ENCODE data around the gene TEKT2. TPM values are rescaled to one million over a fixed set of nuclear protein-coding genes. Genes with fewer than 3 reads are reported as not detected.

TEKT2 gene
- total RNA-seq, 4 donors from 2014 or later, result 0.38 TPM; not detected in 3

DNA sequence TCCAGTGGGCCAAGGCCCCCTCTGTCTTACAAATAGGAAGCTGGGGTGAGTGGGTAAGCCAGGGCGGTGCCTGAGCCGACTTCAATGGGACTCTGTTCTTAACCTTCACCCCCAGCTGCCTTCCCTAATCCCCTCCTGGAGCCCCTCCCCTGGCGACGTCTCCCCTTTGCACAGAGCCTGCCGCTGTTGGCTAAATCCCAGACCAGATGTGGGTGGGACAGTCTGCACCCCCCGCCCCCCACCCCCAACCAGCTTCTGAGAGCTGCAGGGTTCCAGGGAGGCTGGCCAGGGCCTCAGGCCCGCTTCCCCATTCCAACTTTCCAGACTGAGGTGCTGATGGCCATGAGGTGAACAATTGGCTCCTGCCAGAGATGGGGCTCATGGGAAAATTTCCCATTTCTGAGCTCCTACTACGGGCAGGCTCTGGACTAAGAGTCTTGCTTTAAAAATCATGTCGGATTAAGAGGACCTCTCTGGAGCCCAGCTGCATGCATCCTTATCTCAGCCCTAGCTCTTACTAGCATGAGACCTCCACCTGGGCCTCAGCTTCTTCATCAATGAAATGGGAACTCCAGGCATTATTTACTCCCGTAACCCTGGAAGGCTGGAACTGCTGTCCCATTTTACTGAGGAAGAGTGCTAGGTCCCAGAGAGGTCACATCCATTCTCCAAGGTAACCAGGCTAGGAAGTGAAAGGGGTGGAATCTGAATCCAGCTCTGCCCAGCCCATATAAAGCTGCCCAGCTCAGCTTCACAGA, 34.7 kb downstream of the TEKT2 start:
- H3K4me3 ChIP-seq (ENCODE audit: low read depth, poor library complexity, severe bottlenecking), result no peak overlapping the region
- WGBS, 2 donors, result 68 to 69% methylated on average over 10 of the region's 10 CpGs
- TF ChIP-seq, protein P1, sequence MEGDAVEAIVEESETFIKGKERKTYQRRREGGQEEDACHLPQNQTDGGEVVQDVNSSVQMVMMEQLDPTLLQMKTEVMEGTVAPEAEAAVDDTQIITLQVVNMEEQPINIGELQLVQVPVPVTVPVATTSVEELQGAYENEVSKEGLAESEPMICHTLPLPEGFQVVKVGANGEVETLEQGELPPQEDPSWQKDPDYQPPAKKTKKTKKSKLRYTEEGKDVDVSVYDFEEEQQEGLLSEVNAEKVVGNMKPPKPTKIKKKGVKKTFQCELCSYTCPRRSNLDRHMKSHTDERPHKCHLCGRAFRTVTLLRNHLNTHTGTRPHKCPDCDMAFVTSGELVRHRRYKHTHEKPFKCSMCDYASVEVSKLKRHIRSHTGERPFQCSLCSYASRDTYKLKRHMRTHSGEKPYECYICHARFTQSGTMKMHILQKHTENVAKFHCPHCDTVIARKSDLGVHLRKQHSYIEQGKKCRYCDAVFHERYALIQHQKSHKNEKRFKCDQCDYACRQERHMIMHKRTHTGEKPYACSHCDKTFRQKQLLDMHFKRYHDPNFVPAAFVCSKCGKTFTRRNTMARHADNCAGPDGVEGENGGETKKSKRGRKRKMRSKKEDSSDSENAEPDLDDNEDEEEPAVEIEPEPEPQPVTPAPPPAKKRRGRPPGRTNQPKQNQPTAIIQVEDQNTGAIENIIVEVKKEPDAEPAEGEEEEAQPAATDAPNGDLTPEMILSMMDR (IDR thresholded peaks at IDR 0.05), result no peak
- TF ChIP-seq POLR2A (IDR thresholded peaks at IDR 0.05), result no peak
- no peak for DNase-seq (ENCODE audit: low spot score in 2 of 2)
- intact Hi-C loops (cut with DNase I; ENCODE audit: low total_unique reads), result no loop called here

DNA sequence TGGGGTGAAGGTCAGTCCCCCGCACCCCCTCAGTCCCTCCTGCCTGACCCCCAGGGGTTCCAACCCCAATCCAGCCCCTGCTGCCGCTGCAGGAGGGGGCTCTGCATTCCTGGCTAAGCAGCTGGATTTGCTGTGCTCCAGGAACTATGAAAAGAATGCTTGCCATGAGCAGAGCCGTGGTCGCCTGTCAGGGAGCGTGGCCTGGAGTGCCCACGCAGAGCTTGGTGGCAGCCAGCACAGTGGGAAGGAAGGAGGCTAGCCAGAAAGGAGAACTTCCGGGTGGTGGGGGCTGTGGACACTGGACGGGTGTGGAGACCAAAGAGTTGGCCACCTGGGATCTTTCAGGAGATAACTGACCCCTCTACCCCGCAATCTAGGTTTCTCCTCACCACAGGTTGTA, 35.6 kb downstream of the TEKT2 start:
- TF ChIP-seq, protein P1 (IDR thresholded peaks at IDR 0.05), result no peak
- TF ChIP-seq POLR2A (IDR thresholded peaks at IDR 0.05), result no peak
- WGBS, 2 donors, result 45 to 69% methylated on average over 8 to 9 of the region's 9 CpGs
- intact Hi-C loops (cut with DNase I; ENCODE audit: low total_unique reads), result no loop called here
- H3K4me3 ChIP-seq (ENCODE audit: low read depth, poor library complexity, severe bottlenecking), result no peak overlapping the region
- no peak for DNase-seq (ENCODE audit: low spot score in 2 of 2)

DNA sequence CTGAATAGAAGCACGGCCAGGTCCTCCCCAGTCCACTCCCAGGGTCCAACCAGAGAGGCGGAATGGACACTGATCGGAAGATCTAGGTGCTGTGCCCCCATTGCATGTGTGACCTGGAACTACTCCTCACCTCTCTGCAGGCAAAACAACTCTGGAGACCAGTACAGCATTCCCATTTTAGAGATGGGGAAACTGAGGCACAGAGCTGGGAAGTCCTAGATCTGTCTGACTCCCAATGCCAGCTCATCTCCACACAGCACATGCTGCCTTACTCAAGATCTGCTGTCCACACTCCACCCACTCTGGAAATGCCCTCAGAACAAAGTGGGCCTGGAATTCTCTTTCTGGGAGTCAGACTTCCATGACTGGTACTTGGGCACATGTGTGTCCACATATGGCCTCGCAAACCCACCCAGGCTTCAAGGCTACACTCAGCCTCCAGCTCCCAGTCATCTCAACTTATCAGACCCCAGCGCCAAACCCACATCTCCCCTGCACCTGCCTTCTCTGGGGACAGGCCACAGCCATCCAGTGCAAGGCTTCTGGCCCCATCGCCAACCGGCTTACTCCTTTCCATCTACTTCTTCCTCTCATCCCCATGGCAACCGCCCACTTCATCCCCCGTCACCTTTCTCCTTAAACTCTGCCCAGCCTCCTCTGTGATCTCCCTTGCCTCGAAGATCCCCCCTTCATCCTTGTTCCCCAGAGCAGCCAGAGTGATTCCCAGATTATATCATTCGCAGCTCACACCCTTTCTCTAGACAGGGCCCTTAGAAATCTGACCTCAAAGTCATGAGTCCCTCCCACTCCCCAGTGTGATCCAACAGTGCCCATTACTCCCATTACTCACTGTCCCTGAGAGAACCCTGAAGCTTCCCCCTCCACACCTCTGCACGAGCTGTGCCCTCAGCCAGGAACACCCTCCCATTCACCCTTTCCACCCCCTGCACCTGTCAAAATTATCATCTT, 38.5 kb downstream of the TEKT2 start:
- WGBS, 2 donors, result 80 to 90% methylated on average over 12 of the region's 12 CpGs
- H3K4me3 ChIP-seq (ENCODE audit: low read depth, poor library complexity, severe bottlenecking), result no peak overlapping the region
- intact Hi-C loops (cut with DNase I; ENCODE audit: low total_unique reads), result no loop called here
- no peak for DNase-seq (ENCODE audit: low spot score in 2 of 2)
- no peak for TF ChIP-seq POLR2A (IDR thresholded peaks at IDR 0.05)
- TF ChIP-seq, protein P1 (IDR thresholded peaks at IDR 0.05), result no peak

DNA sequence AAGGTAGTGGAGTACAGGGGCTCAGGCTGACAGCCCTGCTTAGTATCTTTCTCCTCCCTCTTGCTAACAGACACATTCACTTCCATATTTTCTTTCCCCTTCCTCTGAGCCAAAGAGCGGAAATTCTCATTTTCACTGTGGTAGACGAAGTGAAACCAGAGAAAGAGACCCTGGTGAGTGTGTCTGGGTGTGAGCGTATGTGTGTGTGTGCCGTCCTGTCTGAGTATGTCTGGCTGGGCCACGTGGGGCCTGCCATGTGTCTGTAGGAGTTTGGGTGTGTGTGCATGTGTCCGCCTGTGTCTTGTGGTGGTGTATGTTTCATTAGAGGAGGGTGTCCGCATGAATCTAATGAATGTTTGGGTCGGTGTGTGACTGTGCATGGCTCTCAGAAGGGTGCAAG, 39.5 kb downstream of the TEKT2 start:
- intact Hi-C loops (cut with DNase I; ENCODE audit: low total_unique reads), result no loop called here
- WGBS, 2 donors, result 49 to 60% methylated on average over 7 to 8 of the region's 8 CpGs
- H3K4me3 ChIP-seq (ENCODE audit: low read depth, poor library complexity, severe bottlenecking), result no peak overlapping the region
- DNase-seq (ENCODE audit: low spot score in 2 of 2), result no peak
- TF ChIP-seq, protein P1 (IDR thresholded peaks at IDR 0.05), result no peak
- no peak for TF ChIP-seq POLR2A (IDR thresholded peaks at IDR 0.05)

DNA sequence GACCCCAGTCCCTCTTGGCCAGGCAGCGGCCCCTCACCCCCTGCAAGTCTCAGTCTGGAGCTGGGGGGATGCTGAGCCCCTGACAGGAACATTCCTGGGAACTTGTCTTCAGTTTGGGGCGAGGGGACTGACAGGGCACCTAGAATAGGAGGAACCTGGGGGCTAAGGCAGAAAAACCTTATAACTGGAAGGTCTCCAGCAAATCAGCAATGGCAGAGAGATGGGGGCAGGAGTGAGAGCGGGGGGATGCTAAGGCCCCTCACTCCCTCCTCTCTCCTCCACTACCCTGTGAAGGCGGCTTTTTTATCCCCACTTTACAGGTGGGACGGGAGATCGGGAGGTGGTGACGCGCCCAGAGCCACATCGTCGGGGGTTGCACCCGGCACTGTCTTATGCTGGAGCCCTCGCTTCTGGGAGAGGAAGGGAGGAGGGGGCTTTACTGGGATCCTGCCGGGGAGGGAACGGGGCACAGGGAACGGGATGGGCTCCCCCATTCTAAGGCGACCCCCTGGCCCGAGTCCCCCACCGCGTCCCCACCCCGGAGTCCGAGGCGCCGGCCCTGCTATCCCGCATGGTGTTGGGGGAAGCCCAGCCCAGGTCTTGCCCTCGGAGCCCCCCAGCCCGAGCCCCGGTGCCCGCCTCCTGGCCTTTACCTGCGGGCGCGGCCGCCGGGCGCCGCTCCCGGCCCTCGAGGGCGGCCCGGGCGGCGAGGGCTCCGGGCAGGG, 40.7 kb downstream of the TEKT2 start:
- intact Hi-C loops (cut with DNase I; ENCODE audit: low total_unique reads), result no loop called here
- TF ChIP-seq POLR2A (IDR thresholded peaks at IDR 0.05), result no peak
- TF ChIP-seq, protein P1 (IDR thresholded peaks at IDR 0.05), result no peak
- H3K4me3 ChIP-seq (ENCODE audit: low read depth, poor library complexity, severe bottlenecking), result no peak overlapping the region
- WGBS, 2 donors, result 32 to 45% methylated on average over 16 to 24 of the region's 42 CpGs
- no peak for DNase-seq (ENCODE audit: low spot score in 2 of 2)

All from lower leg skin (tissue), 4 donors.